Stimulated activated CD4-positive, alpha-beta T cell treated with anti-CD3 and anti-CD28 coated beads, Interleukin-15, amount 100 ng/mL, for 1 hour (primary cell): ENCODE measurements around the gene FOXF1.

ENCODE experiments used
- DNase-seq, 2 donors: peaks; one replicate each; pipeline ENCODE4 v3.0.0-alpha.2; 2020; ENCODE audit warnings: low read depth in 1 of 2, low spot score in 1 of 2

FOXF1 gene

DNA sequence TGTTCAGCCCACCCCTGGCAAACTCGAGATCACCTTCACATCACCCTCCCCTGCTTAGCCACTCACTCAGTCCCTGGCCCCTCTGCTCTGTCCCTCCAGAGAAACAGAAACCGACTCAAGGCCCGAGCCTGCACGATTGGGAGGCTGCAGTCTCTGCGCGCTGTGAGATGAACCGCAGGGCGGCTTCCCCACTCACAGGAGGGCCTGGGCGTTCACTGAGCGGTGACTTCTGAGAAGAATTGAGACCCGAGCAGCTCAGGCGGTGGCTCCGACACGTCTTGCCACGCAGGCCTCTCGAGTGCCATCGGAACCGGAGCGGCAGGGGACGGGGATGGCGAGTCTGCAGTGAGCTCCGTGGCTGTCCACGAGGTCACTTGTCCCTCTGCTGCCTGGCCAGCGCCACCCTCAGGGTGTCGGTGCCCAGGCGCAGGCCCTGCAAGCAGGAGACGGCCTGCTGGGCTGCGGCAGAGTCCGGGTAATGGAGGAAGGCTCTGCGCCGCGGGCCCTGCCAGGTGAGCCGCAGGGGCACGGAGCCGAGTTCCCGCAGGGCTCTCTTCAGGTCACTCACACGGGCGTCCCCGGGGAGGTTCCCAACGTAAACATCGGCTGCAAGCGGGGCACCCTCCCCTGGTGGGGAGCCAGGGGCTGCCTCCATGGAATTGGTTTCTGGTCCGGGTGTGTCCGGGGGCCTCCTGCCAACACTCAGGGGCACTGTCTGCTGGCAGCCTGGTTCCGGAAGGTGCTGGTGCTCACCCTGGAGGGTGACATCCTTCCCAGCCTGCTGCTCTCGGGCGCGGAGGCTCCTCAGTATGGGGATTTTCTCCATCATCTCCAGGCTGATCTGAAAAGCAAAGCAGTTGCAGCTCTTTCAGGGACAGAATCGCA lies 21.6 kb downstream of the FOXF1 start:
- no peak for DNase-seq

DNA sequence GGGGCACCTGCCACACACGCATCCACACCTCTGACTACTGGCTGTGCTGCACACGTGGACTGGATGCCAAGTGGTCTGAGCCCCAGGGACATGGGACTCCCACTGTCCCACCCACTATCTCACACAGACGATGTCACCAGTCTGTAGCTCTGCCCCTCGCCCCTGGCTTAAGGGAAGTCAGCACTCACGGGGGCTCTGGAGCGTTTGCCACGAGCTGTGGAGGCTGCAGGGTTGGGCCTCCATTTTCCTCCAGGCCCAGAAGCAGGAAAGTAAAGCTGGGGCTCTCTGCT lies 22.1 kb downstream of the FOXF1 start:
- DNase-seq: no peak

DNA sequence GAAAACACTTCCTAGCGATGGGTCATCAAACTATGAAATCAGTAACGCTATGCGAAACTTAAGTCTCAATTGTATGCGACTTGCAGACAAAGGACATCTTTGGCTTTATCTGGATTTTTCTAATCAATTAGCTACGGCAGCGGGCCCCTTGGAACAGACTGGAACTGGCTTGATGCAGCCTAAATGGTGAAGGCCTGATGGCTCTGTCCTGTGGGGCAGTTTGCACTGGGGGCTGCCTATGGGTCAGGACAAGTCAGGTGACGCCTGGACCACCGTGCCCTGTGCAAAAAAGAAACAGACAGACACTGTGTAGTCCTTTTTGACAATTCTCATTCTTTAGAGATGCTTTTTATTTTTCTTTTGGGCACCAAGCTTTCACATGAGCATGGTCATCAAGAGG lies 22.7 kb downstream of the FOXF1 start:
- DNase-seq: no peak

DNA sequence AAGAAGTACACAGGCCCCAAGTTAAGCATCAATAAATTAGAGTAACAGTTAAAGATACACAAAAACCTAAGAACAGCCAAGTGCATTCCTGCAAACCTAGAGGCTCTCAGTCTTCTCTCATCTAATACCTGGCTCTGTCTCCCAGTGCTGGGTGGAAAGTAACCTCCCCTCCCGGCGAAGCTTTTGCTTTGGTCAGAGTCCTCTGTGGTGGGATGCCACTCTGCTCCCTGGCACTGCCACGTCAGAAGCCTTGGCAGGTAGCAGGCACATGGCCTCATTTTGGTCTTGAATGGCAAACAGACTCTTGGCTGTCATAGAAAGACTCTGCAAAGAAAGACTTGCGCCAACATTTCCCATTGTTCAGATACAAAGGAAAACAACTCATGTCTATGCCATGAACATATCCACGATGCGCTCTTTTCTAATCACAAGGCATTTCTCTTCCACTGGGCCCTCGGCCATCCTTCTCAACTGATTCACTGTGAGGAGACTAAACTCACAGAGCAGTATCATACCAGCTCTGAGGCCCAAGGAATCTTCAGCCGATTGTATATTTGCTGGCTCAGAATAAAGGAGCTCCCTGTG lies 23.5 kb downstream of the FOXF1 start:
- no peak for DNase-seq

DNA sequence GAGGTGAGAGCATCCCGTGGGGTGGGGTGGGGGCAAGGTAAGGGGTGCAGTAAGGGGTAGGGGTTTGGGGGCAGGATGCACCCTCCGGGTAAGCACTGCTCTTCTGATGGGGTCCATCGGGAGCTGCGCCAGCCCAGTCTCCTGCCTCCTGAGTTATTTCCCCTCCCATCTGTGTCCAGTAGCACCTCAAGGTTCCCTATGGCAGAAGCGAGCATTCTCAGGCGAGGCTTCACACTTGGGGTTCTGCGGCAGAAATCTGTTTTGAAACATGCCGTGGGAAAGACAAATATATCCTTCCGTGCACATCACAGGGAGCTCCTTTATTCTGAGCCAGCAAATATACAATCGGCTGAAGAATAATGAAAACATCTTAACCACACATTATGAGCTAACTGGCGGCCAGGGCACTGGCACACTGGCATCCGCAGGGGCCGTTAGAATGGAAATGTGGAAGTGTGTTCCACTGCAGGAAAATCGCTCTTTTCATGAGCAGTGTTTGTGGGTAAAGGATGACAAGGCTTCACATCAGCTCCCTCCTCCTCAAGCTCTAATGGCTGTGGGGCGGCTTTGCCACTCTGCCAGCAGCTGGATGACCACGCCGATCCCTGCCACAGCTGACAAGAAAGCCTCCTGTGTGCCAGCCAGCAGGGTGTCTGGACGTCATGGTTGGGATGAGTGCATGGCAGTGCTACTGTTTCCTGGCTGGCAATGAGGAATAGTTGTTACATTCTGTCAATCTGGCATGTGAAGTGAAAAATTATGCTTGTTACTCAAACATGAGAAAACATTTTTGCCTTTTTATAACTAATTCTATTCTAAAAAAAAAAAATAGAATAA lies 24.7 kb downstream of the FOXF1 start:
- no peak for DNase-seq

DNA sequence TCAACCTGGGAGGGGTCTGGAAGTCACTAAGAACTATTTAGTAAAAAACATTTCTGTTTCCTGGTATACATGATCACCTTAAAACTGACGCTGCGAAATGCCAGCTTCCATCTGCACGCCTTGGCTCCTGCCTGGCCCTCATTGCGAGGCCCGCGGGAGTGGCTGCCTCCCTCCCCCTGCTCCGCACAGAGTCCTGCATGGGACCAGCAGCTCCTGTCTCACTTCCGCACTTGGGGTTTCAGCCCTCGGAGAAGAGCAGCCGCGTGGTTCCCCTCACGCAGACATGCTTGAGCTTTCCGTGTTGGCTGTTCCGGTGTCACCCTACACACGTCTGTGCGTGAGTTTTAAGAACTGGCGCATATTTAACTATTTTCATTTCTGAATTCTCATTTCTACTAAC lies 26.3 kb downstream of the FOXF1 start:
- no peak for DNase-seq

DNA sequence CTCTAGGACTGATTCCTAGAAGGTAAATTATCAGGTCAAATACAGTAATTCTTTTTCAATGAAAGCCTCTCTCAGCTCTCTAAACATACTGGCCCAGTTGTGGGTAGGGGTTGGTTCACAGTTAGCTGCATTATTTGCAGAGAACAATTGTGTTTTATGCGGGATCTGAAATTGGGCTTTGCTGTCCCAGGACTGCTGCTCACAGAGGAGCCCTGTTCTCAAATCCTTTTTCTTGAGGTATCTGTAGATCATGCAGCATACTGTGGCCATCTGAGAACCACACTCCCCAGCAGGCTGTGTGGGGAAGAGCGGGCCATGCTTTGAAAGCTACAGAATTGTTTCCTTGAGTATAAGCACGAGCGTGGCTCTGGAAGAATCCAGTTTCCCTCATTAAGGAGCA lies 27.2 kb downstream of the FOXF1 start:
- DNase-seq: no peak

DNA sequence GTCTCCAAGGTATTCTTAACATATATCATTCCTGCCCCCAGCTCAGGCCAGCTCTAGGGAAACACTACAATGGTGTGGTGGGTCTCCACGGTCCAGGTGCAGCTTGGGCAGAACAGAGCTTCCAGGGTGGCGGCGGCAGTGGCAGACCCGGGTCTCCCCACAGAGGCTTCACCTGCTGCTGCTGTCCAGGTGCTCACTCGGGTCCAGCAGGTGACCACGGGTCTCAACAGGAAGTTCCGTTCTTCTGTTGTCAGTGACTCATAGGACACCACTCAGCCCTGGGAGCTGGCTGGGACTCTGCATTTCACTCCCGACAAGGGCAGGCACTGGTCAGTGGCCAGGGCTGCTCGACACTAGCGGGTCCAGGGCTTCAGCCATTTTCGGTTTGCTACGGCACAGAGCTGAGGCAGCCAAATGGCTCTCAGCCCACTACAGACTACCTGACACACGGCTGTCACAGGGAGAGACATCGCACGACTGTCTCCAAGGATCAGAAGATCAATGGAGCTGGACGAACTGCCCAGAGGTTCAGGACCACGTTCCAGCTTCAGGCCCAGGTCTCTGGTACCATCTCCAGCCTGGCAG lies 28.0 kb downstream of the FOXF1 start:
- no peak for DNase-seq

DNA sequence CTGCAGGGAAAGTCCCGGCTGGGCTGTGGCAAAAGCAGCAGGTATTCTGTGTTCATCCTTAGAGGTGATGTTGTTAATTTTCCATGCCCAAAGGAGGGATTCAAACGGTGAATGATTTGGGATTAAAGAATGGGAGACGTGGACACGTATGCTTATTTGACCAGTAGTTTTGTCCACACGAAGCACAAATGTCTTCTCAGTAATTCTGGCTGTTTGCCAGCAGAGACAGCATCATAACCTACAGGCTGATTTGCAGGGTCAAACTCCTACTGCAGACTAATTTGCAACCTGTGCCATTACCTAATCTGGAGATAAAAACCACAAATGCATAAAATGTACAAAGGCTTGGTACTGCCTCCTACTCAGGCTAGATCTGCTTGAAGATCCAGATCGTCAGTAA lies 30.6 kb downstream of the FOXF1 start:
- DNase-seq: no peak

DNA sequence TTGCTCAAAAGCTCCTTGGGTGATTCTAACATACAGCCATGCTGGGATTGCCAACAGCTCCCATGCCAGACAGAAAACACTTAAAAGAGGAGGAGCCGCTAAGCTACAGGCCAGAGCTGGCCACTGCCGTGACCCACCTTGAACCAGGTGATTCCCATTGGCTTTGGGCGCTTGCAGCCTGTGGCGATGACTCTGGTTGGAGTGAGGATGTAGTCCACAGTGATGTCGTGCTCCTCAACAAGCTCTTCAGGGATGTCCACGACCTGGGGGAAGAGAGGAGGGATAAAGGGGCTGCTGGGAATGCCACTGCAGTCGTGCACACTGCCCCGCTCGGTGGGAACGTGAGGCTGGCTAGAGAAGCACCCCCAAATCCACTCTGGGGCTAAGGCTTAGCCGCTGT lies 31.2 kb downstream of the FOXF1 start:
- no peak for DNase-seq

DNA sequence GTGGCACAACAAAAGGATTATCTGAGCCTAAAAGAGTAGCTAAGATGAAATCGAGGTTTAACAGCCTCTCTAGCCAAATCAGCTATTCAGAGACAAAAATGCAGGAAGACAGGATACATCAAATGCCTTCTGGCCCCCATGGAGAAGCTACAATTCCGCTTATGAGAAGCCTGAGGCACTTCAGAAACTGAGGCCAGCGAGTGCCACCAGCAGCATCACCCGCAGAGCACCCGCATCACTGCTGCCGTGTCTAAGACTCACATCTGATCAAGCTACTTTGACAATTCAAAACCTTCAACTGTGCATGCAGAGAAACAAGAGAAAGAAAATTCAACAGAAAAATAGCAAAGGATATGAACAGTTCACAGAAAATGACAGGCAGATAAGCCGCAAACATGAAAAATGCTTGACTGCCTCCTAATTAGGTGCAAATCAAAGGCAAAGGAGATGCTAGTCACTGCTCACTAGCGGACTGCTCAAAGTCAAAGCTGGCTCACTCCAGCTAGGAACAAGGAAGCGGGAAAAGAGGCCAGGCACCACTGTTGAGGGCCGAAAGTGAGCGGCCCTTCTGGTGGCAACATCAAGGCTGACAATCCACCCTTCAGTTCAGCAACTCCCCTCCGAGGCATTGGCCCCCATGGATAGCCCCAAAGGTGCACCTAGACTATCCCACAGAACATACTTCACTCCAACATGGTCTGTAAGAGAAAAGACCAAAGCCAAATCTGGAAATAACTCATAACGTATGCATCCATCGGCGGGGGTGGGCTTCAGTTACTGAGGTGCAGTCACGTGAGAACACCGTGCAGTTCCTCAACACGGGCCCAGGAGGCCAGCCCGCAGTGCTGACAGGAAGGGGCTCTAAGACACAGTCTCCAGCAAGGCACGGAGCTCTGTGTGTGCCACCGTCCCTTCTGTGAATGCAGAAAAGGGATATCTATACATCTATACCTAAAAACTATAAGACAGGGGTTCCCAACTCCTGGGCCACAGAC lies 32.7 kb downstream of the FOXF1 start:
- no peak for DNase-seq

DNA sequence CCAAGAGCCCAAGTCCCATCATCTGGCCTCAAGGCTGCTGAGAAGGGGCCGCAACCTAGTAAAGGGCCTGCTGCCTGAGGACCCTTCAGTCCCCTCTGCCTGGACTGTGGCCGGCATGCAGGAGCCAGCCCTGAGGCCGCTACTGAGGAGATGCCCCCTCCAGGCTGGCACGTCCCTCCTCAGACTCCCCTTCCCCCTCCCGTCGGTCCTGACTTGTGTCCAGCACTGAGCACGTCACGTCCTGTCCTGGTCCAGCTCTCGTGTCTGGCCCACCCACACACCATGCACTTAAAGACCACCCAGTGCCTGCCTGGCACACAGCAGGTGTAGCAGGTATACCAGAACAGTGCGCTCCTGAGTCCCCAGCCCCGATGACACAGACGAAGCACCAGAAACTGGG lies 35.2 kb downstream of the FOXF1 start:
- no peak for DNase-seq

DNA sequence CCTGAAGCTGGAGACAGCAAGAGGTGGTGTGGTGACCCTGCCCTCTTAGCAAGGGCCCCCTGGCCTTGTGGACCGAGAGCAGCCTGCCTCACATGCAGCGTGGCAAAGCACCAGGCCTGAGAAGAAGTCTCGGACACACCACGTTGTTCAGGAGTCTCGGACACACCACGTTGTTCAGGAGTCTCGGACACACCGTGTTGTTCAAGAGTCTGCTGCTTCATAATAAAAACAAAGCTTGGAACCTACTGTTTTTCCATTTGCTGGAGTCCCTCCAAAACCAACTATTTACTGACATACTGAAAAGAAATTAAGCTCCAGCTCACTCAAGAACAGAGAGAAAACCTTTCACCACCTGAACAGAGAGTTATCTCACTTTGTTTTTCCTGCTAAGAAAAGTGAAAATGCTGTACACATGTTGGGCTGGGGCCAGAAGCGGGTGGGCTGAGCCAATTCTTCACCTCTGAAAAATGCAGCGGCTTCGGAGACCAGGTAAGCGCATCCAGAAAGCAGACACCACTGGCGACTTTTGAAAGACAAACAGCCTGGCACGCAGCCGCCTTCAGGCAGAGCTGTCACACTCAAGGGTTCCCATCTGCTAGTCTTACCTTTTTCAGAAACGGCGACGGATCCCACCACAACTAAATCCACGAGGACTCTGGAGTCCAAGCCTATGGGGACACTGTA lies 35.8 kb downstream of the FOXF1 start:
- no peak for DNase-seq

DNA sequence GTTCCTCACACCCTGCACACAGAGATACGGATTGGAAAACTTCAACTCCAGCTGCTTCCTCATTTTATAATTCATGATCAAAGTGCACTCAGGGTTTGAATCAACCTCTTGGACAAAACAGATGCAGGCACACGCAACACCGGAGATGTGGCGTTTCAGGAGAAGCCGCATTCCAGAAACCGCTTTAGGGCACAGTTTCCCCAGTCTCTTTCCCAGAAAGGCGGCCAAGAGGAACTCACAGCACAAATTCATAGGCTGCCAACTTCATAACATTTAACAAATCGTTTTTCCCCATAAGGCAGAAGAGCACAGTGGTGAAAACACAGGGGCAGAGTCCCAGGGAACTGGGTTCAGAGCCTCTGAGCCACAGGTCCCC lies 36.3 kb downstream of the FOXF1 start:
- DNase-seq: no peak

DNA sequence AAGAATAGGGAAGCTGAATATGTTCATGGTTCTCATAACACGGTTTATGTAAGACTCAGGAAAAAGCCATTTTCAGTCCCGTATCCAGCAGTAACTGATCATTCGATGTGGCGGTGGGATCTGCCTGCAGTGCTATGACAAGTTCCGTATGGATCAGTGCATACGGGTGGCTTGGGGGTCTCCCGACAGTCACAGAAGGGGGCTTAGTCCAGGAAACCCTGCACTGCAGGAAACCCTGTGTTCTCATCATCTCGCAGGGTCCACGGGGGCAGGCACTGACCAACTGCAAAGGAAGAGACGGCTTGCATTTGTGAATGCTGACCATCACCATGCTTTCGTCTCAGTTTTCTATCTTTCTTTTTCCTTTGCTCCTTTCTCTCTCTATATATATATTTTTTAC lies 37.0 kb downstream of the FOXF1 start:
- no peak for DNase-seq

DNA sequence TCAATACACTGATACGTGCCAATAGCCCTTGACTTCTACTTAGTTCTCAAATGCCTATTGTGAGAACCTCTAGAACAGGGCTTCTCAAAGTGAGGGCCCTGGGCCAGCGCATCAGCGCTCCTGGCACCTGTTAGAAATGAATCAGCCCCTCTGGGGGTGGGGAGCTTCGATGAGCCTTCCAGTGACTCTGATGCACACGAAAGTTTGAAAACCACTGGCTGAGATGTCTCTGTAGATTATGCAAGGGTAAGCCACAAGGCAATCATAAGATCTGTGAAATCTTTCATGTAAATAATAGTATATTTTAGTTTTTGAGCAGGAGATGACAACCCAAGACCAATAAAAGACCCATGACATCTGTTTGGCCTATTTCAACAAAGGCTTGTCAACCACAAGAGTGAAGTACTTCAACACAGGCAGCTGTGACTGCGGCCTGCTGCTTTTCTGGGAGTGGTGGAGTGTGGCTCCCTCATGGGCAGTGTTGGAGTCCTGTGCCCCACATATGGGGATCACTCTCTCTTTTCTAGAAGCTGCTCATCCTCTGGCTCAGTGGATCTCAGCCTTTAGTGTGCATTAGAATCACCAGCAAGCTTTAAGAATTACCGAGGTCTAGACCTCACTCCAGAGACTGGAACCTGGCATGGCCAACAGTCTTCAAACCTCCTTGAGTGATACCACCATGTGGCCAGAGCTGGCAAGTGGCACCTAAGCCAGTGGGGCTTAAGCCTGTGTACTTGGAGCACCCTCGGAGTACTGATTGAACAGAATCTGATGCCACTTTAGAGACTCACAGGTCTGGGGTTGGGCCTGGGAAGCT lies 39.0 kb downstream of the FOXF1 start:
- DNase-seq: no peak

DNA sequence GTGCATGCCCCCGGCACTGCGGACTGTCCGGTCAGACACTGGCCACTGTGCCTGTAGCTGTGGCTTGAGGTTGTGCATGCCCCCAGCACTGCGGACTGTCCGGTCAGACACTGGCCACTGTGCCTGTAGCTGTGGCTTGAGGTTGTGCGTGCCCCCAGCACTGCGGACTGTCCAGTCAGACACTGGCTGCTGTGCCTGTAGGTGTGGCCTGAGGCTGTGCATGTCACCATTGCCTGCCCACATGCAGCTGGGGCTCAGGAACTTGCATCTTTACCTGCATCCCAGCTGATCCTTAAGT lies 39.5 kb downstream of the FOXF1 start:
- DNase-seq: no peak

DNA sequence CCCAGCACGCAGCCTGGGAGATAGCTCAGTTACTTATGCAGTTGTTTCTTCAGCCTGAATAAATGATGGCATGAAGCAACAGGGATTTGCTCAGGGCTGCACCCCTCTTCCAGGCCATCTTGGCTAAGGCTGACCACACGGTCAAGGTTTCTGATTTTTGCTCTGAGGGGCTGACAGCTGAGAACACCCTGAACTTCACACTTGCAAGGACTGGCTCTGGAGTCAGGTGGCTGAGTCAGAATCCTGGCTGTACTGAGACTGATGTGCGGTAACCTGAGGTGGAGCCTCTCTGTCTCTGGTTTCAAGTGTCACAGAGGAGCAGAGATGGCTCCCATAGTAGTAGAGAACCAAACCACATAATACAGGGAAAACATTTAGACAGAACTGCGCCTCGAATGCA lies 40.0 kb downstream of the FOXF1 start:
- no peak for DNase-seq

DNA sequence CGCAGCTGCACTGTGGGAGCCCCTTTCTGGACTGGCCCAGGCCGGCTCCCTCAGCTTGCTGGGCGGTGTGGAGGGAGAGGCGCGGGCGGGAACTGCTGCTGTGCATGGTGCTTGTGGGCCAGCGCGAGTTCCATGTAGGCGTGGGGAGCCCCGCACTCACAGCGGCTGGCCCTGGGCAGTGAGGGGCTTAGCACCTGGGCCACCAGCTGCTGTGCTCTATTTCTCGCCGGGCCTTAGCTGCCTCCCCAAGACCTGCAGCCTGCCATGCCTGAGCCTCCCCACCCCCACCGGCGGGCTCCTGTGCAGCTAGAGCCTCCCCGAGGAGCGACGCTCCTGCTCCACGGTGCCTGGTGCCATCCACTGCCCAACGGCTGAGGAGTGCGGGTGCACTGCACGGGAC lies 43.0 kb downstream of the FOXF1 start:
- no peak for DNase-seq

DNA sequence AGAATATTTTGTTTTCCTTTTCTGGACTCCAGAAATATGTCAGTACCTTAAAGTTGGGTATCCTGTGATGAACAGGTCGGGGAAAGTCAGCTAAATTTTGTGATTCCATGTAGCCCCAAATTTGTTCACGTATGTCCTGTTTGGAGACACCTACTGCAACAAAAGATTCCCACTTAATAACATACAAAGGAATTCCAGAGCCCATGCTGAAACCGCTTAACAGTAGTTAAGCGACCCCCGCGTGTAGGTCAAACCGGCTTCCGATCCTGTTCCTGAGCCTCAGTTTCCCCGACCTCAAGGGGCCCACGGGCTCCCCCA lies 44.2 kb downstream of the FOXF1 start:
- no peak for DNase-seq
